ENCODE measurements around the gene TSG101. TPM values are rescaled to one million over a fixed set of nuclear protein-coding genes. Genes with fewer than 3 reads are reported as not detected.

Gene TSG101
- total RNA-seq, 1 experiment from 2014 or later, result 88.0 TPM

Other genes with a start within 250 kb of the TSG101 start
- 60.3 and 66.2 TPM in 2 replicates for gene HPS5, start 204.8 kb downstream of the TSG101 start, total RNA-seq (2014; rRNA removed; shearing (Covaris generic))
- gene GTF2H1, start 204.4 kb downstream of the TSG101 start, total RNA-seq (2014; rRNA removed; shearing (Covaris generic)), result 140 and 164 TPM in 2 replicates
- gene LDHA, start 132.4 kb downstream of the TSG101 start, total RNA-seq (2014; rRNA removed; shearing (Covaris generic)), result 872 and 1,087 TPM in 2 replicates
- gene LDHC, start 114.6 kb downstream of the TSG101 start, total RNA-seq (2014; rRNA removed; shearing (Covaris generic)), result 0.64 and 2.9 TPM in 2 replicates
- gene LDHAL6A, start 71.1 kb downstream of the TSG101 start, total RNA-seq (2014; rRNA removed; shearing (Covaris generic)), result not detected in 2 replicates
- 52.6 and 61.7 TPM in 2 replicates for gene UEVLD, start 61.8 kb upstream of the TSG101 start, total RNA-seq (2014; rRNA removed; shearing (Covaris generic))
- 8.2 and 9.0 TPM in 2 replicates for gene MISFA, start 72.8 kb upstream of the TSG101 start, total RNA-seq (2014; rRNA removed; shearing (Covaris generic))
- gene SPTY2D1, start 107.4 kb upstream of the TSG101 start, total RNA-seq (2014; rRNA removed; shearing (Covaris generic)), result 21.0 and 26.3 TPM in 2 replicates
- 1.7 and 2.8 TPM in 2 replicates for gene TMEM86A, start 171.8 kb upstream of the TSG101 start, total RNA-seq (2014; rRNA removed; shearing (Covaris generic))
- gene IGSF22, start 199.2 kb upstream of the TSG101 start, total RNA-seq (2014; rRNA removed; shearing (Covaris generic)), result not detected in 2 replicates